H54 (cell line): ENCODE data around the gene WBP11.

Experiments
- DNase-seq: peaks from one replicate; pipeline ENCODE4 v3.0.0; 2011; ENCODE audit warnings: low spot score, mixed read lengths; ENCODE audit not compliant: insufficient read length
- FAIRE-seq: peaks from 3 replicates; lab custom pipeline; 2011; peaks lifted over from hg19 to GRCh38; lab: Jason Lieb, UNC
- POLR2A ChIP-seq: IDR thresholded peaks from 2 replicates; pipeline ENCODE4 v1.6.1; 2011; ENCODE audit warnings: low read depth, mild to moderate bottlenecking, low read length

The WBP11 gene

DNA sequence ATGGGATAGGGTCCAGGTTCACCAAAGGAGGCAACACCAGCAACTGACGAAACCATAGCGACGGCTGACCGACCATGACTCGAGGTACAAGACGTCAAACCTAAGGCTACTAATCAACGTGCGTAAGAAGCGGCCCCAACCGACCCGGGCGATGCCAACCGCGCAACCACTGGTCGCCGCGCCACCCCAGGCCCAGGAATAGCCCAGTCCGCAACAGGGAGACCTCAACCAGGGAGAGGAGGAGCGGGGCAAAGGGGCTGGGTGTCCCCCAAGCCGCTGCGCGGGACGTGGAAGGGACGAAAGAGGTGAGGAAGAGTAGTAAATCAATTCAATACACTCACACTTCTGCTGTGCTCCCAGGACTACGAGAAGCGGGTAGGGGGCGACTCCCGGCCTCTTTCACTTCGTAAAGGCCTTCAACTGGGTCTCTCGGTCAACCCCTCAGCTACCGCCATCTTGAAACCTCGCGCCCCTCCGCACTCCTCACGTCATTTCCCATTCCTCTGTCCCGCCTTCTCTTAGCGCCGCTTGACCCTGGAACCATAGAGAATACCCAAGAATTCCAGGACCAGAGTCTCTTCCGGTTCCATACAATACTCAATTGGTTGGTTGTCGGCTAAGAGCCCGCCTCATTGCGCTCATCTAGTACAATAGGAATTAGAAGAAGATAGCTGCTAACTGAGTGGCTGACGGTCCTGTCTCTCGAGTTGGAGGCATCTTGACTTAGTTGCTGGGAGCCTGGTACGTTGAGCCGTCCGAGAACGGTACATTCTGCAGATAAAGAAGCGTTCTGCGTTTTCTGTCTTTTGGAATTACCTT is at the start of gene WBP11, which contains the start of gene C12orf60:
Gene WBP11 (minus strand): TSS at position 468 of the 819 bp plus-strand sequence. CDS start 2,095 bp downstream, outside the sequence.
Gene C12orf60 (plus strand): TSS at position 660 of the 819 bp plus-strand sequence. CDS start 19,266 bp downstream, outside the sequence.
- TF ChIP-seq POLR2A, result peak; percentile 69
- FAIRE-seq (peak; percentile 99), DNase-seq (peak; percentile 79)

- no peak for TF ChIP-seq POLR2A
- DNase-seq (no peak), FAIRE-seq (no peak)
Observed at GRCh38 chr12:14852880-14853279, 49.6 kb upstream of the WBP11 start.

DNA sequence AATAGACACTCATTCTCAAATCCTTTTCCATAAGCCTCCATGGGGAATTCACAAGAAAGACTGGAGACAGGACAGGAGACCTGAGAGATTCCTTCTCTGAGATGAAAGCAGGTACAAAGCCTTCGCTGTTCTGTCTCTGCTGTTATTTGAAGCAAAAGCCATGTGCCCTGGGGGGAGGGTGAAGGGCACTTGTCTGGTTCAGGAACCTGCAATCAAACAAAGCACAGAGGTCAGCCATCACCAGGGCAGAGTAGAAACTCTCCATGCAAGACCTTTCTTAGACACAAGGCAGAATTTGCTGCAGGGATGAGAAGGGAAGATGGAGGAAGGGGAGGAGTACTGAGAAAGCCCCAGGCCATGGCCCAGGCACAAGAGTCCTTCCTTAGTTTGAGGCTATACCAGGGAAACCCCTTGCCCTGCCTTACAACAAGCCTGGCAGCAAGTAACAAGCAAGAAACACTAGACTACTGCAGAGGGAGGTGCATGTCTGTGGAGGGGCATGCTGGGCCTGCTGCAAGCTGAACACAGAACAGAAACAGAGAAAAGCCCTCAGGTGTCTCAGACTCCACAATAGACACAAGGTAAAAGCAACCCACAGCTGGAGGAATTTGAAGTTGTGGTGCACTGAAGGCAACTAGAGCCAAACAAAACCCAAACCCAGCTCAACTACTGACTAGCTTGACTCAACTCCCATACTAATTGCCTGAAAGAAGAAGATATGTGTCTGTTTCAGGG is 47.8 kb upstream of the WBP11 start:
- no peak for TF ChIP-seq POLR2A
- DNase-seq (no peak), FAIRE-seq (no peak)

DNA sequence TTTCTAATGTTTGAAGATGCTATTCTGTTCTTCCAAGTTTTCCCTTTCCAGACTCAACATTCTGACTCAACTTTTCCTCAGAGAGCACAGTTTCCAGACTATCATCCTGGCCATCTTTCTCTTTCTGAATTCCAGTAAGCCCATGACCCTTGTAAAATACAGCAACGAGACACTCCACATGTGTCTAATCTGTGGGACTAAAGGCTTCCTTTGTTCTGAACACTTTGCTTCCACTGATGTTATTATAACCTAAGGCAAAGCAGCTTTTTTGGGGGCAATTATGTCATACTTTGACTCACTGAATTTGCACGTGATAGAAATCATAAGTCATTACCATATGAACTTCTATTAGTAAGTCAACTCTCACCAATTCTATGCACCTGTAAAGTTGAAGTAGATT is 46.4 kb upstream of the WBP11 start:
- FAIRE-seq (no peak), DNase-seq (no peak)
- no peak for TF ChIP-seq POLR2A

GRCh38 chr12:14846876-14847580 is 43.8 kb upstream of the WBP11 start:
- DNase-seq (no peak), FAIRE-seq (no peak)
- TF ChIP-seq POLR2A, result no peak

GRCh38 chr12:14846042-14846587 is 42.8 kb upstream of the WBP11 start:
- no peak for TF ChIP-seq POLR2A
- DNase-seq (no peak), FAIRE-seq (no peak)

GRCh38 chr12:14845350-14845750 is 42.1 kb upstream of the WBP11 start:
- DNase-seq, result no peak
- TF ChIP-seq POLR2A, result no peak
- FAIRE-seq, result no peak

DNA sequence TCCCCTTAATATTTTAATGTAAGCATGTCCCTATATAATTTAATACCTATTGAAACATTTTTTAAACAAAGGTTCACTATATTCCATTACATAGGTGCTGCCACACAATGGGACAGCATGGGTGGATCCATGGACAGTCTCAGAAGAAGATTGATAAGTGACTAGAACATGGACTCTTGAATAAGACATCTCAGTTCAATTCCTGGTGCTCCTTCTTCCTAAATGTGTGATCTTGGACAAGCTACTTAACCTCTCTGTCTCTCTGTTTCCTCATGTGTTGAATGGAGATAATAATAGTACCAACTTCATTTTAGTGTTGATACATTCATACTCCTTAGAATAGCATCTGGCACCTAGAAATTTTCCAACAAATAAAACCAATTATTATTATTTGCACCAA is 41.1 kb upstream of the WBP11 start:
- FAIRE-seq (no peak), DNase-seq (no peak)
- no peak for TF ChIP-seq POLR2A

- DNase-seq, result no peak
- no peak for FAIRE-seq
- TF ChIP-seq POLR2A, result no peak
Observed at GRCh38 chr12:14843425-14843887, 40.2 kb upstream of the WBP11 start, which contains the start of gene ART4. Gene ART4 (minus strand): TSS chr12:14843526. CDS start chr12:14843113, 413 bp downstream.

GRCh38 chr12:14842315-14842714 is 39.0 kb upstream of the WBP11 start:
- DNase-seq (no peak), FAIRE-seq (no peak)
- TF ChIP-seq POLR2A, result no peak

DNA sequence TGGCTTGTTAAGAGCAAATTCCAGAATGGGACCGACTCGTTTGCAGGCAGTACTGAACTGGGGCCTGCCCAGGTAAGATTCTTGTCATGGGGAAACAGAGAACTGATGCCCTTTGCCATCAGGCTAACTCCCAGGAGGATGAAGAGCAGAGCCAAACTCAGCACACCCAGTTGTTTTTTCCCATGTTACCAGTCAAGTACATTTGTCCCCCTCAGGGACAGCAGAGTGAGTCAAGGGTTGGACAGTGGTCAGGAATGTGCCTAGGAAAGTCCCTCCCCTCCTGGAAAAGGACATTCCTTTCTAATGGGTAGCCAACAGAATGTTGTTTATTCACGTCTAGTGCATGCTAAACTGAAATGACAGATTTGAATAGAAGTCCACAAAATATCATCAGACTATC is 38.5 kb upstream of the WBP11 start:
- FAIRE-seq (peak; percentile 92), DNase-seq (peak; percentile 19)
- no peak for TF ChIP-seq POLR2A

GRCh38 chr12:14840616-14841015 is 37.3 kb upstream of the WBP11 start:
- no peak for TF ChIP-seq POLR2A
- DNase-seq (no peak), FAIRE-seq (no peak)

DNA sequence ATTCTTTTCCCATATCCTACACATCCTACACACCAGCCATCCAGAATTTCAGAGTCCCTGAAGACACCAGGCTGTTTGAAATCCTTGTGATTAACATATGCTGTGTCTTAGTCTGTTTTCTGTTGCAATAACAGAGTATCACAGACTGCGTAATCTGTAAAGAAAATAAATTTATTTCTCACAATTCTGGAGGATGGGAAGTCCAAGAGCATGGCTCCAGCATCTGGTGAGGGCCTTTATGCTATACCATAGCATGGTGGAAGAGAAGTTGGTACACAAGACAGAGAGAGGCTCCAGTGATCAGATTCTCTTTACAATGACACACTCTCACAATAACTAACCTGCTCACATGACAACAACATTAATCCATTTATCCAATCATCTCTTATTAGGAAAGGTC is 36.0 kb upstream of the WBP11 start:
- no peak for TF ChIP-seq POLR2A
- FAIRE-seq (no peak), DNase-seq (no peak)
